HPDE6-E6E7 (cell line): ENCODE results near the gene HMGCS2.

Experiments
- DNase-seq: peaks from one replicate; pipeline ENCODE4 v3.0.0; 2011; ENCODE audit warnings: missing footprints; ENCODE audit errors: extremely low spot score

The HMGCS2 gene

DNA sequence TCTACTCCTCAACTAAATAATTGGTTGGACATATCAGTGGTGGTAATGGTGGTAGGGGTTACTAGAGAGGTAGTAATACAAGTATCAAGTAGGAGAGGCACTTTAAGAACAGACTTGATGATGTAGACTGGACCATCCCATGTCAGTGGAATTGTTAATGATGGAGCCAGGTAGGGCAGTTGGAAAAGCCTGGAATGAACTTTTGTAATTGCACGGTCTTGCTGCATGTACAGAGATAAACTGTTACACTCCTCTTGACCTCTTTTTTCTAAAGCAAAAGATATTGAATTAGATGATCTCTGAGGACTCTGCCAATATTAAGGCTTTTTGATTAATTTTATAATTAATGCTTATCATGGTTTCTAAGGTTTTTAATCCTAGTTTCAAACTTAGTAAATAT lies 5.8 kb downstream of the HMGCS2 start:
- DNase-seq, result no peak

- DNase-seq, result no peak
These were observed 6.3 kb downstream of the HMGCS2 start for GRCh38 chr1:119762409-119762808.

GRCh38 chr1:119758584-119758983 lies 10.1 kb downstream of the HMGCS2 start:
- DNase-seq, result no peak

DNA sequence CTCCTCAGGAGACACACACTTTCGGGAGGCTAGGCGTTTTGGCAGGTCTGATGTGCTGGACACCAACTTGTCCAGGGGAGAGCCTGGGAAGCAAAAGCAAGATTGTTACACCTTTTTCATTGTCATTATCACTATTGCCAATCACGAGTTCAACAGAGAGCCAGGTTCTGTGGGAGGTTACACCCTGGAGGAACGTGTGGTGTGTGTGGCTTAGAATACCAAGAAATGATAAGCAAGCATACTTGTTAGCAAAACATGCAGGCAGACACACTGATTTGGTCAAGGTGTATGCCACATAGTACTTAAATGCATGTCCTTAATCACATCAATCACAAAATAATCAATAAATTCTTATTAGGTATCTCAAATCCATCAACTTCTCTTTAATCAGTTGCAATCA lies 16.1 kb downstream of the HMGCS2 start:
- no peak for DNase-seq

DNA sequence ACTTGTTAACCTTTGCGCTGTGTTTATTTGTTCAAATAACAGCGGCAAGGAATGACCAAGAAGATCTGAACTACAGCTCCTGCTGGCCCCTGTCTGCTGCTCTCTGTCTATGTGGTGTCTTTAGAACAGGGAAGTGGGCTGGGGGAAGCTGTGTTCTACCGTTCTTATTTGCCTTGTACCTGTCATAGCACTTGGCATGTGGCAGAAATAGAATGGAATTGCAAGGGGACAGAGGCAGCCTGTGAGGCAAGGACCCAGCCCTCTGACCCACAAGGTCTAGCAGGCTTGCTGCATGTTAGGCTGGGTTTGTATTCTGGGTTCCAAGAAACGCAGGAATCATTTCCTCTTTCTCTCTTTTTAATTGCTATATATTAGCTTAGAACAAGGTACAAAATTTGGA lies 20.7 kb downstream of the HMGCS2 start:
- no peak for DNase-seq

- peak; percentile 35 for DNase-seq
These were observed 21.3 kb downstream of the HMGCS2 start for GRCh38 chr1:119747451-119747850.

GRCh38 chr1:119745034-119745433 lies 23.7 kb downstream of the HMGCS2 start:
- no peak for DNase-seq

GRCh38 chr1:119744598-119744942 lies 24.1 kb downstream of the HMGCS2 start:
- no peak for DNase-seq

- DNase-seq, result peak; percentile 66
These were observed 24.7 kb downstream of the HMGCS2 start for GRCh38 chr1:119743776-119744597.

DNA sequence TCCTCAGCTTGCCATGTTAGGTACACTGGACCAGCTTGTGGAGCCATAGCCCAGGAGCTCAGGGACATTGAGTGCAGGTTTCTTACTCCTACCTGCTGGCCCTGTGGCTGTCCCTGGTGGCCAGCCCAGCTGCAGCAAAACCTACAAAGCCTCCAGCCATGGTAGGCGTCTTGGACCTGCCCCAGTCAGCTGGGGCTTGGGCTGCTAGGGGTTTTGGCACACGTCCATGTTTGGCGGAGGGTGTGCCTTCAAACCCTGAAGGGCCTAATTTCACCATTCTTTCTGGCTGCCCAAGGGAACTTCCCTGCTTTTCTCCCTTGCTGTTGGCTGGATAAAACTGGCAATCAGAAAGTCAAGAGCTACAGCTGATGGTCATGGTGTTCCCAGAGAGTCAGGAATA lies 25.4 kb downstream of the HMGCS2 start:
- no peak for DNase-seq

DNA sequence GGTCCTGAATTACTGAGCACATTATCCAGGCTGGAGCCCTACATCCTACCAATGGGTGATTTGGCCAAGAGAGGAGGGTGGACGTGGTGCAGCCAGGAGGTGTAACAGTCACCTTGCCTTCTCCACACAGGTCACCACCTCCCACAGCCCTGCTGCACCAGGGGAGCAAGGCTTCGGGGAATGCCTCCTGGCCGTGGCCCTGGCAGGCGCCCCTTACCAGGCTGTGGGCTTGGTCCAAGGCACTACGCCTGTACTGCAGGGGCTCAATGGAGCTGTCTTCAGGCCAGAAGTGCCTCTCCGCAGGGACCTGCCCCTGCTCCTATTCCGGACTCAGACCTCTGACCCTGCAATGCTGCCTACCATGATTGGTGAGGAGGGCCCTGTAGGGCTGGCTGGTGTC lies 26.0 kb downstream of the HMGCS2 start:
- no peak for DNase-seq

GRCh38 chr1:119742202-119742601 lies 26.5 kb downstream of the HMGCS2 start:
- no peak for DNase-seq

DNA sequence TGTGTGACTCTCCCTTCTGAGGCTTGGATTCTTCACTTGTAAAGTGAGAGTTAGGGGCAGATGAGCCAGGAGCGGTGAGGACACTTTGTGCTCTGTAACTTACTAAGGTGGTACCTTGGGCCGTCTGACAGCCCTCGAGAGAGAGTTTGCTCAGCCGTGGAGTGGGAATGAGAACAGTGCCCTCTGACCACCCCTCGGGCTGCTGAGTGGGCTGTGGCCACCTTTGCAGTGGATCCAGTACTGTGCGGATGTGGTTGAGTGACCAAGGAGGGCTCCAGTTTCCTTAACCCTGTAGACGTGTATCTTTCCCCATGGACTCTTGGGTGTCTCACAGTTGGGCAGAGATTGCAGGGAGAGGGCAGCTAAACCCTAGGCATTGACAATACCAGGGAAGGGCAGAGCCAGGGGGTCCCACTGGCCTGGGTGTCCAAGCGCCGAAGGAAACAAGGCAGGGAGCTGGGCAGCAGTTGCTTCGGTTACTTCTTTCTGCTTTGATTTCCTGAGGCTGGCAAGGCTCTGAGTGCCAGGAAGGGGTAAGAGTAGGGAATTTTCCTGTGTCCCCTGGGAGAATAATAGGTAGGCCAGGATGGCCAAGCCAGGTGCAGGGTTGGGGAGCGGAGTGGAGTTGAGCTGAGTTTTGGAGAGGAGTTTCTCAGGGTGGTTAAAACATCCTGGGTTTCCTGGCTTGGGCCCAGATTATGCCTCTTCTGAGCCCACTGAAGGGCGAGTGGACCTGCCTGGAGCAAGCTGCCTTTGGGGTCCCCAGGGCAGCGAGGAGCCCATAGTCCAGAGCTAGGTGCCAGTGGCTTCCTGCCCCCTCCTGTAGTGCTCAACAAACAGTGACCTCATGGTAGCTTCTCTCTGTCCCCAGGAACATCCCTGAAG lies 27.6 kb downstream of the HMGCS2 start:
- no peak for DNase-seq

DNA sequence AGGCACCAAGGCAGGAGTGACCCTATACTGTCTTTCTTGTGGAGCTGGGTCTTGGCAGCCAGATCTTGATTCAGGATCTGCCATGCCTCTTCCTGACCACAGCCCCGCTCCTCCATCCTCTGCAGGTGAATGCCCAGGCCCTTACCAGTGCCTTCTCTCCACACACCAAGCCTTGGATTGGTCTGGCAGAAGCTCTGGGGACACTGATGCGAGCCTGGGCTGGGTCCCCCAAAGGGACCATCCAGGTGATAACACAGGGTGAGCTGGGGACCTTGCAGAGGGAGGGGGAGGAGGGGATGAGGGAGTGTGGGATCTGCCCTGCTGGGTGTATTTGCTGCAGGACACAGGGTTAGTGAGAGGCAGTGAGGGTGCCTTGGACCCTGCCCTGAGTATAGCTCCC lies 28.4 kb downstream of the HMGCS2 start:
- no peak for DNase-seq

DNA sequence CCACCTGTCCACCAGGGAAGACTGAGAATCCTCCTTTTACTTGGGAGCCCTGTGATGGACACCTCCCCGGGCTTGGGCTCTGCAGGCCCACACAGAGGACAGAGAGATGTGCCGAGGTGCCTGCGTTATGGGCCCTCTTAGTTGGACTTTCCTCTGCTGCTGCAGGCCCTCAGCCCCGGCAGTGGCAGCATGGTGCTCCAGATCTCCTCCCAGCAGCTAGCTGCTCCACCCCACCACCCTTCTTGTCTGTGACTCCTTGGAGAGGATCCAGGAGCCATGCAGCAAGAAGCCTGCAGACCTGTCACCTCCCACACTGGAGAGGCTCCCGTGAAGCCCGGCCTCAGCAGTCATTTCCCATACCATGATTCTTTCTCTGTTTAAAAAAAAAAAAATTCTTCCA lies 29.6 kb downstream of the HMGCS2 start:
- DNase-seq, result no peak

DNA sequence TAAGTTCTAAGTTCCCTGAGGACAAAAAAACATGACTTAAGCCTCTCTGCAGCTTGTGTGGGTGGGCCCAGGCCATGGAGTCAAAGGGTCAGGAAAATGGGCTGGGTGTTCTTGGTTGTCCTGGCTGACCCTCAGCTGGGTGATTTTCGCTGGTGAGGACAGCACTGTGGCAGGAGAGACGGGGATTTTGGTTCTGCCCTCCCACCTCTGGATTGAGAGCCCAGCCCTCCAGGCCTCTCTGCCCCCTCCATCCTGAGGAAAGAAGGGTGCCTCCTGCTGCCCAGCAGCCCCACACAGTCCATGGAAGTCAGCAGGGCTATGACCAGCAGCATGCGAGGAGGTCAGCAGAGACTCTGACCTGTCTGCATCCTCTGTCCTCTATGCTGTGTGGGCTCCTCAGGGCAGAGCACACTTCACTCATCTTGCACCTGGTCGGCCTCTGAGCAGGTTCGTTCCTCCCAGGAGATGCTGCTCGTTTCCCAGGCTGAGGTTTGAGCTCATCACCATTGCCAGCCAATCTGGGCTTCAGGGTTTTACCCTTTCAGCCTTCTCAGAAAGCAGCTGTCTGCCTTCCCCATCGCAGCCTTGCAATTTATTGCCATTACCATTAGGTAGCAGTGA lies 30.5 kb downstream of the HMGCS2 start:
- DNase-seq, result no peak

DNA sequence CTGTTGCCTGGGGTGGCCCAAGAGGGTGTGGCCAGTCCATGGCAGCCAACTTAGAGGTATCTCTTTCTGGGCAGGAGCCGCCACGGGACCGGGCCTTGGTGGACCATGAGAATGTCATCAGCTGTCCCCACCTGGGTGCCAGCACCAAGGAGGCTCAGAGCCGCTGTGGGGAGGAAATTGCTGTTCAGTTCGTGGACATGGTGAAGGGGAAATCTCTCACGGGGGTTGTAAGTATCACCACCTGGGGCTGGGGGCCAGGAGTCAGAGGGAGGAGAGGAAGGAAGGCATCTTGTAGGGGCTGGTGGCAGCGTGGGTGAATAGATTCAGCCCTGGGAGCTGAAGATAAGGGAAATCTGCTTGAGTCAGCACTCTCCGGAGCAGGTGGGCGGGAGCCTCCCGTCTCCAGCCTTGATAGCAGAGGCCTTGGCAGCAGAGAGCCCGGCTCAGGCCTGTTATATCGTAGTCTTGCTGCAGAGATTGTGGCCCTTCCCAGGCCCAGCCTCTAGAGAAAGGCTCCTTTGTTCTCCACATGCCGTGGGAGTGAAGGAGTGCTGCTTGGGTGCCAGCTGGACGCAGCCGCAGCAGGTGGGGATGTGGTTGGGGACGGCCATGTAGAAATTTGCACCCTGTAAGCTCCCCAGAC lies 31.5 kb downstream of the HMGCS2 start:
- no peak for DNase-seq

DNA sequence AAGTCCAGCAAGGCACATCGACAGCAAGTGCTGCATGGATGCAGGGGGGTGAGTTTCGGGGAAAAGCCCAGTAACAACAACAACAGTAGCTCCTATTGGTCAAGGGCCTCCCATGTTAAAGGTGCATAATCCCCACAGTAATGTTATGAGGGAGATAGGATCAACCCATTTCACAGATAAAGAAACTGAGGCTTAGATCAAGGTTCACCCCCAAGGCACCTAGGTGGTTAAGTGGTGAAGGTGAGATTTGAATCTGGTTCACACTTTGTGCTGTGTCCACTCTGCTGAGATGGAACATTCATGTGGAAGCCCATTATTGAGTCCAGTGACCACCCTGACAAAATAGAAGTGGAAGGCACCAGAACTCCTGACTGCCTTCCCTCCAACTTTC lies 32.1 kb downstream of the HMGCS2 start:
- DNase-seq, result no peak

GRCh38 chr1:119735217-119735616 lies 33.5 kb downstream of the HMGCS2 start:
- no peak for DNase-seq

DNA sequence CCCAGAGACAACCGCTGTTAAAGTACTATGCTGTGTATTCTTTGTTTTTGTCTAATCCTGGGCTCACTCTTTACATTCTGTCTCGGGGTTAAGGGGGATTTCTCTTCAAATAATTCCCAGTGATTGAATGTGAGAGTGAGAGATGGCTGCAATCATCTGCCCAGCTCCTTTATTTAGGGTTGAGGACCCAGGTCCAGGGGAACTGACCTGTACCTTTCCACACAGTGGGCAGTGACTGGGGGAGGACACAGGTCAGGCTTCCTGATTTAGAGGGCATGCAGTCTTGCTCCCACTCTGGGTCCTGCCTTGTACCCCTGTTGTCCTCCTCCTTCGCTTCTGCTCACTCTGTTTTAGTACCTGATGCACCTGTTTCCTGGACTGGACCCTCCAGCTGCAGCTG lies 35.0 kb downstream of the HMGCS2 start:
- DNase-seq, result no peak

DNA sequence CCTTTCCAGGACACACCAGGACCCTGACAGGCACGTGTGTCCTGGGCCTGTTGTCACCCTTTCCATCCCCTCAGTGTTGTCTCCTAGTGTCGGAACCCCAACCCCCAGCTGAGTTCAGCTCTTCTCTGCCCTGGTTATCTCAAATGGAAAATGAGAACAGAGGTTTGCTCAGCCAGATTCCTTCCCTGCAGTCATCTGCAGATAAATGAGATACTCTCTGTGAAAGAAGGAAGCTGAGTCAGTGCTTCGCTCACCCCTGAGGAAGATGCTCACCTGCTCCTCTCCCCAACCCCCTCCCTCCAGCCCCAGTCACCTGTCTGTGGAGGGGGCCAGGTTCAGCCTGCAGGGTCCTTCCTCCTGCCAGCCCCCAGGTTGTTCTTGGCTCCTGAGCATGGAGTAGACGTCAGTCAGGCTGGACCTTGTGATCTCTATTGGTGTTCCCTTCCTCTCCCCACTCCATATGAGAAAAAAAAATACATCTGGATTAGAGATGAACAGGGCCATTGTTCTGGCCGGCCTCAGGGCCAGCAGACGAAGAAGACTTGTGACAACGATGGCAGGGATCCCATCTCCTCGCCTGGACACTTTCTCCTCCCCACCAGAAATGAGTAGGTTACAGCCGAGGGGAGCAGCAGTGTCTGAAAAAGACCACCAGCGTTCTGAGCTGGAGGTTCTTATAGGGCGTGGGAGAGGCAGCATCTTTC lies 36.1 kb downstream of the HMGCS2 start:
- no peak for DNase-seq
